Spinal cord (tissue), 10 donors: ENCODE results near the gene ACSM5. TPM values are rescaled to one million over a fixed set of nuclear protein-coding genes. Genes with fewer than 3 reads are reported as not detected.

ENCODE experiments used
- DNase-seq, 6 donors: peaks; one replicate each; pipeline versions ENCODE4 v3.0.0 to v3.0.0-alpha.2; 2013 to 2015; ENCODE audit warnings: low spot score in 6 of 6, low read depth in 4 of 6
- H3K27ac ChIP-seq: one replicate; pipeline ENCODE4 v1.5.1; 2013; ENCODE audit warnings: low read depth, low read length, control low read depth
- H3K27me3 ChIP-seq: one replicate; pipeline ENCODE4 v1.6.1; 2013; ENCODE audit warnings: low read length; ENCODE audit not compliant: control insufficient read depth, insufficient read depth
- H3K36me3 ChIP-seq: one replicate; pipeline ENCODE4 v1.6.1; 2013; ENCODE audit warnings: low read length; ENCODE audit not compliant: control insufficient read depth, insufficient read depth
- H3K4me1 ChIP-seq: one replicate; pipeline ENCODE4 v1.6.1; 2013; ENCODE audit warnings: low read length; ENCODE audit not compliant: control insufficient read depth, insufficient read depth
- H3K4me3 ChIP-seq: one replicate; pipeline ENCODE4 v1.5.1; 2013; ENCODE audit warnings: low read depth, low read length, control low read depth
- H3K9me3 ChIP-seq: one replicate; pipeline ENCODE4 v1.6.1; 2013; ENCODE audit warnings: low read length; ENCODE audit not compliant: control insufficient read depth, insufficient read depth
- WGBS: methylation state at CpG from one replicate; pipeline ENCODE4 v1.1.5; 2013; ENCODE audit warnings: missing lambda C conversion rate; ENCODE audit not compliant: insufficient coverage; 5-methylcytosine and 5-hydroxymethylcytosine counted together
- polyA plus RNA-seq, 2 donors: library from polyadenylated mRNA; unstranded; fragments of 120-200 nt; gene quantifications; one replicate each; pipeline ENCODE4 v1.2.1, GENCODE V29; 2013; ENCODE audit not compliant: insufficient read length in 2 of 2
- total RNA-seq, 2 donors: library from RNA; depleted of rRNA in 1 of 2; stranded (reverse); fragments of 120-200 nt in 1 of 2; fragments of >200 nt in 1 of 2; gene quantifications; one replicate each; pipeline versions ENCODE4 v1.2.3 to v1.2.4, GENCODE V29; 2013 to 2014
- donor health status: healthy.

Gene ACSM5
- total and polyA plus RNA-seq, 4 donors = 1.7 to 2.4 (median 2.2) TPM

DNA sequence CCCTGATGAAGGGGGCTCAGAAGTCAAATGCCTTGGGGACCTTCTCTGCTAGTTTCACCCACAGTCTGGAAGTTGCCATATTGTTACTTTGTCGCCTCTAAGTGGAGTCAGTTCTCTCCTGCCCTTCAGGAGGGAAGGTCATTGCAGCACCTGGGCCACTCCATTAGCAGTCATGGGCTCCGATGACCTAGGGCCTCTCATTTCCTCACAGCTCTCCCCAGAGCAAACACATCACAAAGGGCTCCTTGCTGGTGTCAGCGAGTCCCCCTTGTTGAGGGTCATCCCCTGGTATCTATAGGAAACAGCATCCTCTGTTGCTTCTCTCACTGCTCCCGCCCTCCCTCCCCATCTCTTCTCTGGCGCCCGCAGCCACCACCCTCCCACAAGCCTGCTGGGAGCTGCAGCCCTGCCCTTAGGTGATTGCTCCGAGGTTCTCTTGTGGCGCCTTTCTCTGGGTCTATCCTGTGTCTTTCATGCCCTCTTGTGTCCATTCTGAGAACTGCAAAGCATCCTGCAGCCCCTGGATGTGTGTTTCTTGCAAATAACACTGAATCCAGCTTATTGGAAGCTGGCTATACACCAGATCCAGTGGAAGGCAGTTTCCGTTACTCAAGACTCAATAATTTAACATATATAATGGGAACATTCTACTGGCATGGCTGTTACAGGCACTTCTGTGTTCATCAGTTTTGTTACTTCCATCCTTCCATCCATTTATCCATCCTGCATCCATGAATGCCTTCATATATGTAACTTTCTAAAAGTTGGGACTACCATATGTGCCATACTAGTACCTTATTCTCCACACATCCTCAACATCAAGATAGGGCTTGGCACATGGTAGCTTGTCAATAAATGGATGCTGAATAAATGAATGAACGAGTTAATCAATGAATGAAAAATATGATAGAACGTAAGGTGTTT lies 26.0 kb upstream of the ACSM5 start:
- peak; percentile 62 to 97 (median 76) for DNase-seq
- WGBS = 27% methylated on average over 4 of the region's 11 CpGs

DNA sequence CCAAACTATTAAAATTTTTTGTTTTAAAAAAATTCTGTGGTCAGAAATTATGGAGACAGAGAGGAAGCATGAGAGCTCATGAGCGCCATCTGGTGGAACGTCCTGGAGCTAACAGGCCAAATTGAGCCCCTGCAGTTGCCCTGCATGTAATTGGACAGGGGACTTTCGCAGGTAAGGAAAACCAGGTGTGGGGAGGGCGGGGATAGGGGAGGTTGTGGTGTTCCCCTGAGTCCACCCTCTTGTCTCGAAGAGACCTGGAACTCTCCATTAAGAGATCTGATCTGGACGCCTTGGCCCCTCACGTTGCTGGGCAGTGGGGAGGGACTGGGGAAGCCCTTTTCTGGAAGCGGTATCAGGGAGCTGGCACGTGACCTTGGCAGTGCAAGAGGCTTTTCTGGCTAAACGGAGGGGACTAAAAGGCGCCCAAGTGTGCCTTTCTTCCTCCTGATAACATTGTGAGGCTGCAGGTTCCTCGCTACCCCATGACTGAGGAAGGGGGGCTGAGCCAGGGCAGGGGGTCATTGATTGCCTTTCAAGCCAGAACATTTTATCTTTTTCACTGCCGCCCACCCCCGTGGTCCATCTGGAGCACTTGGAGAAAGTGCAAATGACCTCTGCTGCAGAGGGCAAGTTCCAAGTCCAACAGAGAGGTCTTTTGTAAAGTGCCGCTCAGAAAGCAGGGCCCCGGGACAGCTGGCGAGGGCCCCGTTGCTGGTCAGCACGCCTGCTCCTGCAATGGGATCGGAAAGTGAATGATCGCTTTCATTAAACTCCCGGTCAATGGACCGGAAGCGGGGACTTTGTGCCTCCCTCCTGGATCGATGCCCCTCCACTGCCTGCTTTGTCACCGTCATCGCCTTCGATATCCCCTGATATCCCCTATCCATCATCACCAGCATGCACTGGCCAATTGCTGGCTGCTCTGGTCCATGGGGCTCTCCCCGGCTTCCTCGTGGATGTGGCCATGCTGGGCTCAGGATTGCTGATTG lies 23.2 kb upstream of the ACSM5 start:
- no peak overlapping the region for H3K4me3 ChIP-seq
- peak in 4 of 6 donors; percentile 51 to 89 (median 70) for DNase-seq
- peak overlapping the region; percentile 16 for H3K27ac ChIP-seq
- WGBS = 3% methylated on average over 27 of the region's 30 CpGs
- no peaks in the 10 kb centered on the region for H3K36me3 ChIP-seq
- peaks cover 16% of the 10 kb centered on the region for H3K4me1 ChIP-seq
- no peaks in the 10 kb centered on the region for H3K9me3 ChIP-seq
- no peaks in the 10 kb centered on the region for H3K27me3 ChIP-seq

More for the DNA sequence above, 26.0 kb upstream of the ACSM5 start:
- H3K27me3 ChIP-seq = no peaks in the 10 kb centered on the region
- no peak overlapping the region for H3K4me3 ChIP-seq
- H3K36me3 ChIP-seq = no peaks in the 10 kb centered on the region
- H3K9me3 ChIP-seq = no peaks in the 10 kb centered on the region
- H3K27ac ChIP-seq = no peak overlapping the region
- peaks cover 16% of the 10 kb centered on the region for H3K4me1 ChIP-seq

DNA sequence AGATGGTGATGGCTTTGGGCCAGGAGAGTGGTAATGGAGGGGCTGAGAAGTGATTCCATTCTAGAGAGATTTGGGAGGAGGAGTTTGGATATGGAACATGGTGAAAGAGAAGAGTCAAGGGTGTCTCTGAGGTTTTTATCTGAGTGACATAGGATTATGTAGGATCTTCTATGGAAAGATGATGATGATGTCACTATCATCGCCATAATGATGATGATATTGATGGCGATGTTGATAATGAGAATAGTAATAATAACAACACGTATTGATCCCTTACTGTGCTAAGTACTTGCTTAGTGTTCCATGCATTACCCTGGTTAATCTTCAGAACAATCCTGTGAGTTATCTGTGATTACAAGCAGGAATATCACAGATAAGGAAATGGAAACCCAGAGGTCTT lies 21.4 kb upstream of the ACSM5 start:
- Histone ChIP-seq H3K4me3 (no peak overlapping the region), H3K27ac (no peak overlapping the region), H3K27me3 (no peaks in the 10 kb centered on the region), H3K4me1 (peaks cover 15% of the 10 kb centered on the region), H3K9me3 (no peaks in the 10 kb centered on the region), H3K36me3 (no peaks in the 10 kb centered on the region)
- no CpG with 5 or more reads among the region's 3 CpGs for WGBS
- DNase-seq = no peak

DNA sequence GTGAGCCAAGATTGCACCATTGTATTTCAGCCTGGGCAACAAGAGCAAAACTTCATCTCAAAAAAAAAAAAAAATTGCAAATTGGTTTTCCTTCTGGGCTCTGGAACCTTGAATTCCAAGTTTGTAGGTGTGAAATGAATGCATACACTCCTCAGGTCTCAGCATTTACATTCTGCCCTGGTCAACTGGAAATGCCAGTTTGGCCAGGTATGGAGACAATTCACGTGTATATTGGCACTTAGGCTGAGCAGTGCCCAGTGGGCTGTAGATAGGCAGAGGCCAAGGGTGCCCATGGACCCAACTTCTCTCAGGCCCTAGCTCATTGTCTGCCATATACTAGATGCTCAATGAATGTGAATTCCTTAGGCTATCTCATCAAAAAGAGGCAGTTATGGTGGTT lies 20.5 kb upstream of the ACSM5 start:
- Histone ChIP-seq H3K27ac (no peak overlapping the region), H3K36me3 (no peaks in the 10 kb centered on the region), H3K27me3 (no peaks in the 10 kb centered on the region), H3K4me3 (no peak overlapping the region), H3K9me3 (no peaks in the 10 kb centered on the region), H3K4me1 (peaks cover 12% of the 10 kb centered on the region)
- WGBS = no CpG with 5 or more reads among the region's 1 CpG
- no peak for DNase-seq

GRCh38 chr16:20391045-20391444 lies 18.3 kb upstream of the ACSM5 start:
- no peak overlapping the region for H3K27ac ChIP-seq
- peaks cover 9% of the 10 kb centered on the region for H3K4me1 ChIP-seq
- 89% methylated on average over 5 of the region's 5 CpGs for WGBS

GRCh38 chr16:20393801-20394577 lies 15.3 kb upstream of the ACSM5 start:
- H3K27me3 ChIP-seq = no peaks in the 10 kb centered on the region
- WGBS = 0% methylated on average over 1 of the region's 2 CpGs
- H3K9me3 ChIP-seq = no peaks in the 10 kb centered on the region
- no peak overlapping the region for H3K4me3 ChIP-seq
- no peak overlapping the region for H3K27ac ChIP-seq
- no peaks in the 10 kb centered on the region for H3K36me3 ChIP-seq
- DNase-seq = peak in 2 of 6 donors; percentile 30 to 57
- H3K4me1 ChIP-seq = peaks cover 2% of the 10 kb centered on the region

More at GRCh38 chr16:20391045-20391444, 18.3 kb upstream of the ACSM5 start:
- H3K9me3 ChIP-seq = no peaks in the 10 kb centered on the region
- no peak for DNase-seq
- no peaks in the 10 kb centered on the region for H3K36me3 ChIP-seq
- no peaks in the 10 kb centered on the region for H3K27me3 ChIP-seq
- no peak overlapping the region for H3K4me3 ChIP-seq

DNA sequence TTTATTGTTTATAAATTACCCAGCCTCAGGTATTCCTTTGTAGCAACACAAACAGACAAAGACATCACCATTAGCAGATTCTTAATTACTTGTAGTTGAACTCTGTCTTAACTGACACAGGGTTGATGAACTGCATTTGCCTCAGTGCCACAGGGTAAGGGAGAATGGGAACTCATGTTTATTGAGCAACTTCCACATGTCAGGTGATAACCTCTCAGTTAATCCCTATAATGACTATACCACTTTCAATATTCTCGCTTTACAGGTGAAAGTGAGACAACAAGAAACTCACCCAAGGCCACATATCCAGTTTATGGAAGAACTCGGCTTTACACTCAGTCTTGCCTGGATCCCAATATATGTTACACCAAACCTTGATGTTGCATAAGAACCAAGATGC lies 13.4 kb upstream of the ACSM5 start:
- WGBS = 100% methylated on average over 1 of the region's 2 CpGs

GRCh38 chr16:20396846-20397467 lies 12.4 kb upstream of the ACSM5 start:
- no peaks in the 10 kb centered on the region for H3K27me3 ChIP-seq
- no peaks in the 10 kb centered on the region for H3K36me3 ChIP-seq
- H3K27ac ChIP-seq = no peak overlapping the region
- H3K4me1 ChIP-seq = peaks cover 2% of the 10 kb centered on the region
- H3K9me3 ChIP-seq = no peaks in the 10 kb centered on the region
- WGBS = 100% methylated on average over 4 of the region's 7 CpGs
- no peak for DNase-seq
- H3K4me3 ChIP-seq = no peak overlapping the region

More for the DNA sequence above, 13.4 kb upstream of the ACSM5 start:
- Histone ChIP-seq H3K4me3 (no peak overlapping the region), H3K9me3 (no peaks in the 10 kb centered on the region), H3K27me3 (no peaks in the 10 kb centered on the region), H3K36me3 (no peaks in the 10 kb centered on the region), H3K27ac (no peak overlapping the region), H3K4me1 (peaks cover 2% of the 10 kb centered on the region)
- DNase-seq = no peak
